ENCODE results near the gene AKR1B1.

Gene AKR1B1

DNA sequence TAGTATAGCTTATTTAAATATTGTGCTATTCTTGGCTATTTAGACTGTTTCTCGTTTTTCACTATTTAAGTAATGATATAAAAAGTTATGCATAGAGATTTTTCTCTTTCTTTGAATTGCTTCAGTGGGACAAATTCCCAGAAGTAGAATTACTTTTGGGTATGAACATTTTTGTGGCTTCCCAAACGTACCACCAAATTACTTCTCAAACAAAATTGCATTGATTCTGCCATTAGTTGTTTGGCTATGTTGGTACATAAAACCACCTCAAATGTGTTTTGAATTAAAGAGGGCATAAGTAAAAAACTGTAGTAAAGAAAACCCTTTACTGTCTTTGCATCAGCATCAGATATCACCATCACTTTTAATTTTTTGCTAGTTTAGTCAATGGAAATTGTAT, 31.0 kb downstream of the AKR1B1 start:
- no peaks in the 10 kb centered on the region for H3K4me1 ChIP-seq (ENCODE audit: control insufficient read depth, insufficient read depth, low read length)
- no peaks in the 10 kb centered on the region for H3K9me3 ChIP-seq (ENCODE audit: control insufficient read depth, insufficient read depth, low read depth, low read length)
- ChIA-PET CTCF (interaction anchor here (0.9 to 7.8 kb wide), 2 partner anchors 84 to 126 kb away, joined by 3 to 167 read pairs; no protein-coding TSS in a partner anchor), POLR2A (no interaction called here)
- no peak overlapping the region for H3K27ac ChIP-seq (ENCODE audit: extremely low read depth, low read depth, low read length)
- H3K4me3 ChIP-seq (ENCODE audit: low read depth, low read length), result no peak overlapping the region
- H3K36me3 ChIP-seq (ENCODE audit: control insufficient read depth in 2 of 2, insufficient read depth in 1 of 2, low read length in 2 of 2), result no peaks in the 10 kb centered on the region
- no peak for TF ChIP-seq KLF1 (tag by site-specific recombination; IDR thresholded peaks at IDR 0.05)
- no peak for TF ChIP-seq ZNF214 (tag by site-specific recombination; IDR thresholded peaks at IDR 0.05; ENCODE audit: borderline replicate concordance)
- TF ChIP-seq EGR2 (tag by site-specific recombination; IDR thresholded peaks at IDR 0.05; ENCODE audit: low read depth), result no peak
- TF ChIP-seq ZBTB20 (tag by site-specific recombination; IDR thresholded peaks at IDR 0.05), result no peak
- no peak for TF ChIP-seq MEIS1 (CRISPR knock-in tag; IDR thresholded peaks at IDR 0.05; ENCODE audit: borderline replicate concordance)
- no peak for TF ChIP-seq ZNF114 (tag by site-specific recombination; IDR thresholded peaks at IDR 0.05)
- TF ChIP-seq ZNF596 (tag by site-specific recombination; IDR thresholded peaks at IDR 0.05), result no peak
- no peak for TF ChIP-seq PRDM2 (tag by site-specific recombination; IDR thresholded peaks at IDR 0.05; ENCODE audit: borderline replicate concordance)

DNA sequence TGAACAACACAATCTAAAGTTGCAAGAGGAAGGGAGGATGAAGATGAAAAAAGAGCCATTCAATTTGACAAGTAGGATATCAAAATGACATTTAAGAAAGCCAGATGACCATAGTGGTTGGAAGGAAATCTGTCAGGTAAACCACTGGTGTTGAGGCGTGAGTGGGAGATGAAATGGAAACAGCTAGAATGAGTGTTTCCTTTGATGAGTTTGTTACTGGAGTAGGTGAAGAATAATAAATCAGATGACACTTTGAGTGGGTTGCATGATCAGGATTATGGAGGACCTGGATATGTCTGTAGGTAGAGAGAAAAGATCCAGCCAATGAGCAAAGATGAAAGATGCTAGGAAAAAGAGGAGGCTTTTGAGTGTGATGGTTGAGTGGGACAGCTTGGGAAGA, 33.1 kb downstream of the AKR1B1 start:
- ChIA-PET CTCF (interaction anchor here (1.1 kb wide), 1 partner anchor 180 kb away, joined by 3 read pairs; no protein-coding TSS in a partner anchor), POLR2A (no interaction called here)
- no peaks in the 10 kb centered on the region for H3K9me3 ChIP-seq (ENCODE audit: control insufficient read depth, insufficient read depth, low read depth, low read length)
- no peaks in the 10 kb centered on the region for H3K36me3 ChIP-seq (ENCODE audit: control insufficient read depth in 2 of 2, insufficient read depth in 1 of 2, low read length in 2 of 2)
- H3K4me1 ChIP-seq (ENCODE audit: control insufficient read depth, insufficient read depth, low read length), result no peaks in the 10 kb centered on the region
- H3K4me3 ChIP-seq (ENCODE audit: low read depth, low read length), result no peak overlapping the region
- TF ChIP-seq EGR2 (tag by site-specific recombination; IDR thresholded peaks at IDR 0.05; ENCODE audit: low read depth) (peak; percentile 57), ZNF473 (tag by site-specific recombination; IDR thresholded peaks at IDR 0.05) (no peak), ZNF175 (tag by site-specific recombination; IDR thresholded peaks at IDR 0.05) (no peak), PRDM4 (tag by site-specific recombination; IDR thresholded peaks at IDR 0.05) (no peak), ZNF677 (tag by site-specific recombination; IDR thresholded peaks at IDR 0.05) (no peak), BCL11A (tag by site-specific recombination; IDR thresholded peaks at IDR 0.05; ENCODE audit: low read depth) (no peak)
- TF ChIP-seq, protein P1, sequence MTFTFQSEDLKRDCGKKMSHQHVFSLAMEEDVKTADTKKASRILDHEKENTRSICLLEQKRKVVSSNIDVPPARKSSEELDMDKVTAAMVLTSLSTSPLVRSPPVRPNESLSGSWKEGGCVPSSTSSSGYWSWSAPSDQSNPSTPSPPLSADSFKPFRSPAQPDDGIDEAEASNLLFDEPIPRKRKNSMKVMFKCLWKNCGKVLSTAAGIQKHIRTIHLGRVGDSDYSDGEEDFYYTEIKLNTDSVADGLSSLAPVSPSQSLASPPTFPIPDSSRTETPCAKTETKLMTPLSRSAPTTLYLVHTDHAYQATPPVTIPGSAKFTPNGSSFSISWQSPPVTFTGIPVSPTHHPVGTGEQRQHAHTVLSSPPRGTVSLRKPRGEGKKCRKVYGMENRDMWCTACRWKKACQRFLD (tag by site-specific recombination; IDR thresholded peaks at IDR 0.05), result no peak
- no peak overlapping the region for H3K27ac ChIP-seq (ENCODE audit: extremely low read depth, low read depth, low read length)
